Transverse colon (tissue), 4 donors: ENCODE results near the gene POLD2.

ENCODE experiments used
- CTCF ChIP-seq, 5 experiments: fragments of 200-600 bp in 3 of 5; fragments of 450-650 bp in 2 of 5; sonication (generic) in 3 of 5; IDR thresholded peaks; 1 replicate in 2 of 5; 2 replicates in 3 of 5; pipeline ENCODE4 v1.5.1; 2016 to 2017; ENCODE audit warnings: antibody characterized with exemption in 5 of 5, inconsistent platforms in 3 of 5, mild to moderate bottlenecking in 2 of 5, moderate library complexity in 1 of 5
- POLR2AphosphoS5 ChIP-seq, 3 donors: sonication (generic); formaldehyde crosslinking; IDR thresholded peaks; one replicate each; pipeline ENCODE4 v1.6.1; 2016; ENCODE audit warnings: antibody characterized with exemption in 3 of 3

DNA sequence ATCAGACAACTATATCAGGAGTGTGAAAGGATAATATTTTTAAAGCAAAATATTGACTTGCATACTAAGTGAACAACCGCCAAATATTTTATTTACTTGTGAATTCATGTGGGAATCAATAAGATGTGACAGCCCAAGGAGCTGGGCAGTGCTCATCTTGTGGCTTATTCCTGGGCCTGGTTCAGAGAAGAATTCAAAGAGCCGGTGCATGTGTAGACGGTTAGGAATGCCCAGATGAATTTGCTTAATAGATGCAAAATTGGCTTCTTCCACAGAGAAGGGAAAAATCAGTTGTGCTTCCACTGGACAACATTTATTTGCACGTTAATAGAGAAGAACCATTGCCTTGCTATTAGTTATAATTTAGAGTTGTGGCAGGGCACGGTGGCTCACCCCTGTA lies 13.4 kb upstream of the POLD2 start:
- TF ChIP-seq CTCF (IDR thresholded peaks at IDR 0.05), result no peak
- no peak for TF ChIP-seq POLR2AphosphoS5 (IDR thresholded peaks at IDR 0.05)
